Tibial nerve (tissue), 4 donors: Measurements from ENCODE around the gene MAP4. TPM values are rescaled to one million over a fixed set of nuclear protein-coding genes. Genes with fewer than 3 reads are reported as not detected.

Experiments
- DNase-seq, 2 donors: peaks; one replicate each; pipeline ENCODE4 v3.0.0-alpha.2; 2019; ENCODE audit warnings: low spot score in 2 of 2
- H3K27ac ChIP-seq, 4 donors: fragments of 200-600 bp; sonication (generic) in 3 of 4; one replicate each; pipeline ENCODE4 v1.5.1; 2017 to 2019; ENCODE audit warnings: mild to moderate bottlenecking in 1 of 4
- H3K27me3 ChIP-seq, 2 donors: fragments of 200-600 bp; sonication (generic) in 1 of 2; one replicate each; pipeline versions ENCODE4 v1.5.1 to v1.6.0; 2017 to 2019
- H3K36me3 ChIP-seq, 3 donors: fragments of 200-600 bp; sonication (generic); one replicate each; pipeline ENCODE4 v1.5.1; 2018 to 2019
- H3K4me1 ChIP-seq, 4 donors: fragments of 200-600 bp; sonication (generic) in 3 of 4; one replicate each; pipeline ENCODE4 v1.5.1; 2017 to 2019
- H3K4me3 ChIP-seq, 4 donors: fragments of 200-600 bp; sonication (generic) in 3 of 4; one replicate each; pipeline ENCODE4 v1.5.1; 2017 to 2019; ENCODE audit warnings: mild to moderate bottlenecking in 1 of 4, moderate library complexity in 1 of 4
- H3K9me3 ChIP-seq, 4 donors: fragments of 200-600 bp; sonication (generic) in 3 of 4; one replicate each; pipeline ENCODE4 v1.5.1; 2017 to 2019
- EP300 ChIP-seq, 2 donors: sonication (generic); formaldehyde crosslinking; IDR thresholded peaks; one replicate each; pipeline ENCODE4 v1.6.1; 2017; ENCODE audit warnings: antibody characterized with exemption in 2 of 2, mild to moderate bottlenecking in 1 of 2
- POLR2A ChIP-seq, 2 donors: fragments of 450-650 bp; IDR thresholded peaks; one replicate each; pipeline ENCODE4 v1.6.1; 2017; ENCODE audit warnings: antibody characterized with exemption in 2 of 2, mild to moderate bottlenecking in 2 of 2, moderate library complexity in 2 of 2
- WGBS, 2 donors: methylation state at CpG; one replicate each; pipeline ENCODE4 v1.1.5; 2018; 5-methylcytosine and 5-hydroxymethylcytosine counted together
- total RNA-seq, 4 donors: library from RNA; depleted of rRNA; stranded (reverse); fragments of >200 nt; gene quantifications; one replicate each; pipeline ENCODE4 v1.1.0, GENCODE V29; 2016
- TF ChIP-seq, protein P1 (sequence below), 5 experiments: fragments of 200-600 bp in 3 of 5; fragments of 450-650 bp in 2 of 5; sonication (generic) in 3 of 5; IDR thresholded peaks; one replicate each; pipeline ENCODE4 v1.5.1; 2016 to 2019; ENCODE audit warnings: antibody characterized with exemption in 5 of 5, mild to moderate bottlenecking in 3 of 5, moderate library complexity in 2 of 5

The MAP4 gene
- total RNA-seq, 4 donors from 2014 or later, result 201 to 239 (median 231) TPM

DNA sequence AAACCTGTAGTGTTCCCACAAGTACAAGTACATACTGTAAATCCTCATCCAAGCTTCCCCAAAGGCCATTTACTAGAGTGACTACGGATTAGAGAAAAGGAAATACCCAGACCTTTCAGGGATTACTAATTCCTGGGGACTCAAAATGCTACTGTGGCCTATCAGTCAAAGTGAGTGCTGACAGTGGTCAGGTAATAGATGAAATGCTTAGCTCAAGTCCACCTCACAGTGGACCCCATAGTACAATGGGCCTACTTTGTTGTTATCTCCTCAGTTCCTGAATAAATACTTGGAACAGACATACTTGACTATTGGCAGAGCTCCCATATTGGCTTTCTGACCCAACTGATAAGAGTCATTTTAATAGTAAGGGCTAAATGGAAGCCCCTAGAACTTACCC, 61.6 kb downstream of the MAP4 start:
- H3K9me3 ChIP-seq, result no peaks in the 10 kb centered on the region
- DNase-seq, result no peak
- 82 to 83% methylated on average over 1 of the region's 1 CpG for WGBS, 2 donors
- H3K27me3 ChIP-seq, result no peaks in the 10 kb centered on the region
- no peak overlapping the region for H3K4me3 ChIP-seq
- TF ChIP-seq POLR2A (IDR thresholded peaks at IDR 0.05), result no peak
- no peak for TF ChIP-seq EP300 (IDR thresholded peaks at IDR 0.05)
- TF ChIP-seq, protein P1, sequence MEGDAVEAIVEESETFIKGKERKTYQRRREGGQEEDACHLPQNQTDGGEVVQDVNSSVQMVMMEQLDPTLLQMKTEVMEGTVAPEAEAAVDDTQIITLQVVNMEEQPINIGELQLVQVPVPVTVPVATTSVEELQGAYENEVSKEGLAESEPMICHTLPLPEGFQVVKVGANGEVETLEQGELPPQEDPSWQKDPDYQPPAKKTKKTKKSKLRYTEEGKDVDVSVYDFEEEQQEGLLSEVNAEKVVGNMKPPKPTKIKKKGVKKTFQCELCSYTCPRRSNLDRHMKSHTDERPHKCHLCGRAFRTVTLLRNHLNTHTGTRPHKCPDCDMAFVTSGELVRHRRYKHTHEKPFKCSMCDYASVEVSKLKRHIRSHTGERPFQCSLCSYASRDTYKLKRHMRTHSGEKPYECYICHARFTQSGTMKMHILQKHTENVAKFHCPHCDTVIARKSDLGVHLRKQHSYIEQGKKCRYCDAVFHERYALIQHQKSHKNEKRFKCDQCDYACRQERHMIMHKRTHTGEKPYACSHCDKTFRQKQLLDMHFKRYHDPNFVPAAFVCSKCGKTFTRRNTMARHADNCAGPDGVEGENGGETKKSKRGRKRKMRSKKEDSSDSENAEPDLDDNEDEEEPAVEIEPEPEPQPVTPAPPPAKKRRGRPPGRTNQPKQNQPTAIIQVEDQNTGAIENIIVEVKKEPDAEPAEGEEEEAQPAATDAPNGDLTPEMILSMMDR (IDR thresholded peaks at IDR 0.05), result no peak
- peaks cover 0 to 7% (median 3%) of the 10 kb centered on the region in 4 donors for H3K4me1 ChIP-seq
- H3K36me3 ChIP-seq, result no peaks in the 10 kb centered on the region
- no peak overlapping the region for H3K27ac ChIP-seq

DNA sequence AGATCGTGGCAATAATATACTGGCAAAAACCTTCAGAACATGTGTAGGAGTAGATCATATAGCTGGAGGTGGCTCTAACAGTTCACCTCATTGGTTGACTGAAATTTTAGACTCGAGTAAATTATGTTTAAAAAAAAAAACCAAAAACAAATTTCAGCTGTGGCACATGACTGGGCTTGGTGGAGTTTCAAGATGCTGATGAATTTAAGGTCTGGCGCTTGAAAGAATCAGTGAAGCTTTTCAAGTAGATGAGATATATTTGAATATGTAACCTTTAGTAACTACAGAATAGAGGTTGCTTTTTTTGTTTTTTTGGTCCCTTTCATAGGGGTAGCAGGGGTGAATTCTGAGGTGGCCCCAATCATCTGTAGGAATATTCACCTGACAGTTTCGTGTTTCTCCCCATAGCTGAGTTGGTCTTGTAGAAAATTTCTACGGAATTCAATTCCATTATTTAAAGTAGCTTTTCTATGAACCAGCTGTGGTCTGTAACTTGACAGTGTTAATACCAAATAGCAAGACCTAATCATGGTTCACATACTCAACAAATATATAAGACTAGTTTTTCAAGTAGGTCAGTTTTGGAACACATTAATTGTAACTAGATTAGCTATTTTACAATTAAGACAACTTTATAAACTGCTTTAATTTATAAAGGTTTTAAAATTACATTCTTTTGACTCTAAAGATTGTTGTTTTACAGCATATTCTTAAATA, 65.6 kb downstream of the MAP4 start:
- DNase-seq, result no peak
- Histone ChIP-seq H3K36me3 (no peaks in the 10 kb centered on the region), H3K4me3 (no peak overlapping the region), H3K4me1 (peaks cover 0 to 7% (median 3%) of the 10 kb centered on the region in 4 donors), H3K9me3 (no peaks in the 10 kb centered on the region), H3K27me3 (no peaks in the 10 kb centered on the region), H3K27ac (no peak overlapping the region)
- 86 to 91% methylated on average over 5 of the region's 5 CpGs for WGBS, 2 donors
- TF ChIP-seq, protein P1 (IDR thresholded peaks at IDR 0.05), result no peak
- TF ChIP-seq POLR2A (IDR thresholded peaks at IDR 0.05) (no peak), EP300 (IDR thresholded peaks at IDR 0.05) (no peak)

DNA sequence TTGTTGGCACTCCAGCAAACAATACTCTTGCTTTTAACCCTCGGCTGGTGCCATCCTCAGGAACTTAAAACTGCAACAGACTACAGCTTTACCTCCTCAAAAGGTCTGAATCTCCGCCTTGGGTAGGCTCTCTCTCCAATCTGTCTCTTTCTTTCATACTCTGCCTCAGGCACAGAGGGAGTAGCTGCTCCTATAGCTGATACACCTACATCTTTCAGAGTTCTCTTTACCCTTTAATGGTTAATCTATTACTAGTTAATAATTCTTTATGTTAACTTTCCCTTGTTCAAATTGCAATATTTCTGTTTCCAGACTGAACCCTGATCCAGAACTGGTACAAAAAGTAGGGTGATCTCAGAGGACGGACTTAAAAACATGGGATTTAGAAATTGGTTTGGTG, 66.2 kb downstream of the MAP4 start:
- no peaks in the 10 kb centered on the region for H3K9me3 ChIP-seq
- no peak overlapping the region for H3K4me3 ChIP-seq
- WGBS, 2 donors, result 87 to 91% methylated on average over 3 of the region's 3 CpGs
- no peak for DNase-seq
- TF ChIP-seq EP300 (IDR thresholded peaks at IDR 0.05) (no peak), POLR2A (IDR thresholded peaks at IDR 0.05) (no peak)
- TF ChIP-seq, protein P1 (IDR thresholded peaks at IDR 0.05), result no peak
- no peaks in the 10 kb centered on the region for H3K36me3 ChIP-seq
- H3K4me1 ChIP-seq, result peaks cover 0 to 9% (median 3%) of the 10 kb centered on the region in 4 donors
- no peak overlapping the region for H3K27ac ChIP-seq
- no peaks in the 10 kb centered on the region for H3K27me3 ChIP-seq

DNA sequence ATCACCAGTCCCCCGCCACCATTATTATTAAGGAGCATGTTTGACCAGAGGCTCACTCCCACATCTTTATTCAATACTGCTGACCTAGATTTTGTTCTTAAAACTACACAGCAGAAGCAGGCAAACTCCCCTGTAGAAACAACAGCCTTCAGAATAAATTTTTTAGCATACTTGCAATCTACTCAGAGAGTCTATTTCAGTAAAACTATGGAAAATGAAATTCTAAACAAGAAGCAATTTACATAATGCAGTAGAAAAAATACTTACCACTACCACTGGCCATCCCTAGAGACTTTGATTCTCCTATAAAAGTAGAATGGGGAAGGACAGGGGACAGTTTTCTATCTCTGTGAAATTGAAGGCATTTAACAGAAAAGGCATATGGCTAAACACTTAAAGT, 76.0 kb downstream of the MAP4 start:
- Histone ChIP-seq H3K27ac (no peak overlapping the region), H3K4me3 (no peak overlapping the region), H3K4me1 (peaks cover 0 to 8% (median 0%) of the 10 kb centered on the region in 4 donors), H3K9me3 (no peaks in the 10 kb centered on the region), H3K36me3 (no peaks in the 10 kb centered on the region), H3K27me3 (no peaks in the 10 kb centered on the region)
- WGBS, 2 donors, result 94 to 96% methylated on average over 1 of the region's 1 CpG
- no peak for DNase-seq
- TF ChIP-seq EP300 (IDR thresholded peaks at IDR 0.05), result no peak
- no peak for TF ChIP-seq POLR2A (IDR thresholded peaks at IDR 0.05)
- TF ChIP-seq, protein P1 (IDR thresholded peaks at IDR 0.05), result no peak

DNA sequence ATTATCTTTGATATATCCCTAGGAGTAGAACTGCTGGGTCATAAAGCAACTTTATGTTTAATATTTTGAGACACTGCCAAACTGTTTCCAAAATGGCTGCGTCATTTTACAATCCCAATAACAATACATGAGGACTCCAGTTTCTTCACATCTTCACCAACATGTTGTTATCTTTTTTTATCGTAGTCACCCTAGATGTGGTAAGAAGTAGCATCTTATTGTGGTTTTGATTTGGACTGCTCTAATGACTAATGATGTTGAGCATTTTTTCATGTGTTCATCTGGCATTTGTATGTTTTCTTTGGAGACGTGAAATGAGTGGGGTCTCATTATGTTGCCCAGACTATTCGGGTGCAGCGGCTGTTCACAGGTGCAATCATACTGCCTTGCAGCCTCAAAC, 83.8 kb downstream of the MAP4 start:
- Histone ChIP-seq H3K4me1 (no peaks in the 10 kb centered on the region), H3K27ac (no peak overlapping the region), H3K9me3 (no peaks in the 10 kb centered on the region), H3K4me3 (no peak overlapping the region), H3K27me3 (no peaks in the 10 kb centered on the region), H3K36me3 (peaks cover 0 to 6% (median 0%) of the 10 kb centered on the region in 3 donors)
- 76 to 87% methylated on average over 5 of the region's 5 CpGs for WGBS, 2 donors
- TF ChIP-seq EP300 (IDR thresholded peaks at IDR 0.05), result no peak
- TF ChIP-seq, protein P1 (IDR thresholded peaks at IDR 0.05), result no peak
- TF ChIP-seq POLR2A (IDR thresholded peaks at IDR 0.05), result no peak
- DNase-seq, result no peak
